CD4-positive, alpha-beta T cell (primary cell): Measurements from ENCODE around the gene HINFP. TPM values are rescaled to one million over a fixed set of nuclear protein-coding genes. Genes with fewer than 3 reads are reported as not detected.

Experiments used
- ATAC-seq: fragments of 200-7000 bp; cut with Tn5 transposase; one replicate; pipeline ENCODE4 v1.10.0; 2022; ENCODE audit warnings: mild to moderate bottlenecking; ENCODE audit not compliant: poor library complexity
- CTCF ChIA-PET: fragments of 350-600 bp; sonication (Branson Sonifier 250); formaldehyde crosslinking; loops from one replicate; lab custom pipeline; 2021; ENCODE audit warnings: antibody characterized with exemption, inconsistent platforms; lab: Charles Lee
- POLR2A ChIA-PET: fragments of 350-600 bp; sonication (Branson Sonifier 250); formaldehyde crosslinking; loops from one replicate; lab custom pipeline; 2021; ENCODE audit warnings: antibody characterized with exemption, inconsistent platforms; lab: Charles Lee
- DNase-seq, 14 experiments: peaks; one replicate each; pipeline ENCODE4 v3.0.0-alpha.2; 2013 to 2020; ENCODE audit warnings: mixed read lengths in 2 of 14
- H3K27ac ChIP-seq, 2 donors: one replicate each; pipeline versions ENCODE4 v1.5.1 to v1.7.0; 2013; ENCODE audit warnings: low read length in 2 of 2, low read depth in 1 of 2, mild to moderate bottlenecking in 1 of 2
- H3K27me3 ChIP-seq, 2 experiments: 1 replicate in 1 of 2; 2 replicates in 1 of 2; pipeline versions ENCODE4 v1.6.1 to v1.7.0; 2013; ENCODE audit warnings: low read length in 2 of 2, control low read depth in 1 of 2, mild to moderate bottlenecking in 1 of 2, moderate library complexity in 1 of 2; ENCODE audit not compliant: insufficient read depth in 2 of 2, control insufficient read depth in 1 of 2
- H3K36me3 ChIP-seq: one replicate; pipeline ENCODE4 v1.6.1; 2013; ENCODE audit warnings: low read length, control low read depth; ENCODE audit not compliant: insufficient read depth
- H3K4me1 ChIP-seq: one replicate; pipeline ENCODE4 v1.6.1; 2013; ENCODE audit warnings: low read length, control low read depth; ENCODE audit not compliant: insufficient read depth
- H3K4me3 ChIP-seq: one replicate; pipeline ENCODE4 v1.5.1; 2013; ENCODE audit warnings: mild to moderate bottlenecking, low read length, moderate library complexity
- H3K9me3 ChIP-seq, 2 experiments: 1 replicate in 1 of 2; 2 replicates in 1 of 2; pipeline versions ENCODE4 v1.6.1 to v1.7.0; 2013; ENCODE audit warnings: low read length in 2 of 2, mild to moderate bottlenecking in 2 of 2, control low read depth in 1 of 2, moderate library complexity in 1 of 2; ENCODE audit not compliant: control insufficient read depth in 1 of 2, insufficient read depth in 1 of 2
- H3K27ac Mint-ChIP-seq: one replicate; pipeline ENCODE4 v1.8.0; 2020; ENCODE audit warnings: mixed read lengths
- H3K27me3 Mint-ChIP-seq: one replicate; pipeline ENCODE4 v1.8.0; 2021; ENCODE audit warnings: mixed read lengths
- H3K36me3 Mint-ChIP-seq: one replicate; pipeline ENCODE4 v1.8.0; 2021; ENCODE audit warnings: low read depth, mixed read lengths
- H3K4me1 Mint-ChIP-seq: one replicate; pipeline ENCODE4 v1.8.0; 2021; ENCODE audit warnings: low read depth, mixed read lengths
- H3K4me3 Mint-ChIP-seq: one replicate; pipeline ENCODE4 v1.8.0; 2020; ENCODE audit warnings: mild to moderate bottlenecking, mixed read lengths
- H3K9me3 Mint-ChIP-seq: one replicate; pipeline ENCODE4 v1.8.0; 2020; ENCODE audit warnings: mixed read lengths
- intact Hi-C, 2 experiments: fragments of 100-400 bp; cut with DNase I in 1 of 2; cut with micrococcal nuclease in 1 of 2; formaldehyde crosslinking; loops; one replicate each; pipeline versions ENCODE4 v1.15.1 to v1.9.0; 2023 to 2025; cut with DNase I, micrococcal nuclease
- total RNA-seq, 174 experiments: library from RNA in 2 of 174; stranded (reverse) in 2 of 174; gene quantifications; one replicate each; pipeline ENCODE4 v1.2.3 and lab custom pipeline; 2021 to 2026
- TF ChIP-seq, protein P1 (sequence below): fragments of 200-600 bp; IDR thresholded peaks from one replicate; pipeline ENCODE4 v1.8.0; 2022; ENCODE audit warnings: antibody characterized with exemption, mild to moderate bottlenecking

The HINFP gene
- total RNA-seq, 2 experiments from 2014 or later, result 17.6 to 20.5 TPM

DNA sequence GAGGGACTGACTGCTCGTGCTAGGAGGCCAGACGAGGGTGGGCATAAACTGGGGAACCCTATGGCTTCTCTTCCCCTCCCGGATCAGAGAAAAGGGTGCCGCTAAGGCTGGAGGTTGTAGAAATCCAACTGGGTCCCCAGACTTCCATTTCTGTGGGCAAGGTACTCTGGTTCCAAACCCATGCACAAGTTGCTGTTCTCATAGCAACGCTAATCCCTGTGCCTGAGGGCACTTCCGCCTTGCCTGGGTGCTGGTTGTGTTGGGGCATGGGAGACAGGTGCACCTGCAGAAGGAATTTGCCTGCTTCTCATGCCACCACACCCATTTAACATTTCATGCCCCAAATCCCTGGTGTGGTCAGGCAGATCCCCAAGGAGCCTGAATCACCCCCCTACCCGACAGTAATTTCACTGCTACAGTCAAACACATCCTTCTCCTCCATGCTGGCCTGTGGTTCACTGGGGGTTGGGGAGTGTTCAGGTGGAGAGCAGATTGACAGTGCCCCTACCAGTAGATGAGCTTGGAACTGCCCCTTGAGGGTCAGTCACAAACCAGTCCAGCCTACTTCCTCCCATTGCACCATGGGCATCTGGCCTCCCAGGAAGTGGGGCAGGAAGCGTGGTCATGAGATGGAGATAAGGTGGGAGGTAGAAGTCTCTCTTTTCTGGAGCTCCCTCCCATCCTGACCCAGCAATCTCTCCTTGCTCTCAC lies 13.1 kb upstream of the HINFP start:
- H3K27ac ChIP-seq, result peak overlapping the region; percentile 43 to 72
- Mint-ChIP-seq H3K36me3 (peaks cover 45% of the 10 kb centered on the region), H3K27ac (peak overlapping the region; percentile 82), H3K4me3 (peak overlapping the region; percentile 81), H3K4me1 (peaks cover 50% of the 10 kb centered on the region), H3K27me3 (no peaks in the 10 kb centered on the region), H3K9me3 (no peaks in the 10 kb centered on the region)
- H3K27me3 ChIP-seq, result no peaks in the 10 kb centered on the region
- H3K36me3 ChIP-seq, result peaks cover 34% of the 10 kb centered on the region
- ATAC-seq (peak; percentile 51), DNase-seq (peak in 8 of 14 experiments; percentile 16 to 64 (median 44))
- POLR2A ChIA-PET, result interaction anchor here (1.0 to 3.7 kb wide), 9 partner anchors 7 to 169 kb away, joined by 3 to 38 read pairs (median 19); partner anchors contain the start of genes HINFP, RPS25, TRAPPC4 and VPS11
- CTCF ChIA-PET, result interaction anchor here (0.6 to 1.0 kb wide), 2 partner anchors 75 to 230 kb away, joined by 3 read pairs; no protein-coding TSS in a partner anchor
- intact Hi-C loops, result loop anchor here (2.0 to 10.0 kb wide), 3 partner anchors 14 to 534 kb away; partner anchors contain the start of gene ARCN1 (in 1 of the 2)
- no peaks in the 10 kb centered on the region for H3K9me3 ChIP-seq
- peaks cover 39% of the 10 kb centered on the region for H3K4me1 ChIP-seq
- TF ChIP-seq, protein P1, sequence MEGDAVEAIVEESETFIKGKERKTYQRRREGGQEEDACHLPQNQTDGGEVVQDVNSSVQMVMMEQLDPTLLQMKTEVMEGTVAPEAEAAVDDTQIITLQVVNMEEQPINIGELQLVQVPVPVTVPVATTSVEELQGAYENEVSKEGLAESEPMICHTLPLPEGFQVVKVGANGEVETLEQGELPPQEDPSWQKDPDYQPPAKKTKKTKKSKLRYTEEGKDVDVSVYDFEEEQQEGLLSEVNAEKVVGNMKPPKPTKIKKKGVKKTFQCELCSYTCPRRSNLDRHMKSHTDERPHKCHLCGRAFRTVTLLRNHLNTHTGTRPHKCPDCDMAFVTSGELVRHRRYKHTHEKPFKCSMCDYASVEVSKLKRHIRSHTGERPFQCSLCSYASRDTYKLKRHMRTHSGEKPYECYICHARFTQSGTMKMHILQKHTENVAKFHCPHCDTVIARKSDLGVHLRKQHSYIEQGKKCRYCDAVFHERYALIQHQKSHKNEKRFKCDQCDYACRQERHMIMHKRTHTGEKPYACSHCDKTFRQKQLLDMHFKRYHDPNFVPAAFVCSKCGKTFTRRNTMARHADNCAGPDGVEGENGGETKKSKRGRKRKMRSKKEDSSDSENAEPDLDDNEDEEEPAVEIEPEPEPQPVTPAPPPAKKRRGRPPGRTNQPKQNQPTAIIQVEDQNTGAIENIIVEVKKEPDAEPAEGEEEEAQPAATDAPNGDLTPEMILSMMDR, result no peak
- peak overlapping the region; percentile 92 for H3K4me3 ChIP-seq

DNA sequence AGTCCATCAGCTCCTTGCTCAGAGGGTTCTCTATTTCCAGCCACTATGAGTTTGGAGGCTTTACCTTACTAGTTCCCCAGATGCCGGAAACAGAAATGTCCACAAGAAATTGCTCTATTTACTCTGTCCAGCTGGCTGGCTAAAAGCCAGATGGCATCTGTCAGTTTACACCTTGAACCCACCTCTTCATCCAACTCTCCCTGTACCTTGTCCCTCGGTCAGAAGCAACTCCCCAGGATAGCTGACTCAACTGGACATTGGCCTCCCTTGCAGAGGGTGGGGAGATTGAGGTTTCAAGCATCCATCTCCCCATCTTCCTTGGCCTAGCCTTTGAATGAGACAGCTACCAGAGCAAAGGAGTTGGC lies 12.5 kb upstream of the HINFP start:
- CTCF ChIA-PET, result interaction anchor here (0.6 kb wide), 1 partner anchor 76 kb away, joined by 3 read pairs; no protein-coding TSS in a partner anchor
- ATAC-seq (no peak), DNase-seq (no peak)
- peaks cover 47% of the 10 kb centered on the region for H3K4me1 Mint-ChIP-seq
- H3K36me3 ChIP-seq, result peaks cover 39% of the 10 kb centered on the region
- intact Hi-C loops, result loop anchor here (2.0 to 10.0 kb wide), 3 partner anchors 14 to 534 kb away; partner anchors contain the start of gene ARCN1 (in 1 of the 2)
- peaks cover 43% of the 10 kb centered on the region for H3K4me1 ChIP-seq
- peak overlapping the region; percentile 55 to 72 for H3K27ac ChIP-seq
- no peaks in the 10 kb centered on the region for H3K9me3 Mint-ChIP-seq
- no peaks in the 10 kb centered on the region for H3K9me3 ChIP-seq
- H3K27me3 Mint-ChIP-seq, result no peaks in the 10 kb centered on the region
- H3K27ac Mint-ChIP-seq, result peak overlapping the region; percentile 82
- no peaks in the 10 kb centered on the region for H3K27me3 ChIP-seq
- peak overlapping the region; percentile 92 for H3K4me3 ChIP-seq
- POLR2A ChIA-PET, result interaction anchor here (1.0 to 3.7 kb wide), 8 partner anchors 10 to 168 kb away, joined by 3 to 33 read pairs (median 6); partner anchors contain the start of genes HINFP, HMBS, RPS25 and TRAPPC4
- TF ChIP-seq, protein P1, result no peak
- peak overlapping the region; percentile 81 for H3K4me3 Mint-ChIP-seq
- peaks cover 50% of the 10 kb centered on the region for H3K36me3 Mint-ChIP-seq

DNA sequence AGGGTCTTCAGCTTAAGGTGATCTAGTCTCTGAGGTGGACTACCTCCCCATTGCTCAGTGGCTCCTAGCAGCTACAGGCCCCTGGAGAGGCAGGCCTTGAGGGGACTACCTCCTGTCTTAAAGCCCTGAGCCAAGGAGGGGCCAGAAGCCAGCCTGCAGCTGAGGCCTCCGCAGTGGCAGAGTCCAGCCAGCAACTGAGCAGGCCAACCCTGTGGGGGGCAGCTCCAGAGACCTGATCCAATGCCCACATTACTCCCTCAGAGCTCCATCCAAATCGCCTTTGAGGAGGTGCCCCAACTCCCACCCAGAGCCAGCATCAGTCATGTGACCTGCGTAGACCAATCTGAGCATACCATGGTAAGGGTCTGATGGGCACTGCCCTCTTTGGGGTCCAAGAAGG lies 11.5 kb upstream of the HINFP start:
- peaks cover 53% of the 10 kb centered on the region for H3K4me1 ChIP-seq
- POLR2A ChIA-PET, result interaction anchor here (1.2 to 3.7 kb wide), 6 partner anchors 9 to 91 kb away, joined by 3 to 33 read pairs (median 10); partner anchors contain the start of genes HINFP, HMBS, RPS25 and TRAPPC4

More for the DNA sequence above, 11.5 kb upstream of the HINFP start:
- H3K27ac ChIP-seq, result peak overlapping the region in 1 of 2 donors; percentile 34
- intact Hi-C loops, result loop anchor here (2.0 to 10.0 kb wide), 3 partner anchors 13 to 535 kb away; partner anchors contain the start of gene ARCN1 (in 1 of the 2)
- CTCF ChIA-PET, result no interaction called here
- peaks cover 45% of the 10 kb centered on the region for H3K36me3 ChIP-seq
- H3K27me3 ChIP-seq, result no peaks in the 10 kb centered on the region
- H3K9me3 ChIP-seq, result no peaks in the 10 kb centered on the region
- TF ChIP-seq, protein P1, result no peak
- H3K36me3 Mint-ChIP-seq, result peaks cover 56% of the 10 kb centered on the region
- peak overlapping the region; percentile 82 for H3K27ac Mint-ChIP-seq
- H3K4me1 Mint-ChIP-seq, result peaks cover 41% of the 10 kb centered on the region
- no peaks in the 10 kb centered on the region for H3K9me3 Mint-ChIP-seq
- no peak for ATAC-seq
- no peak for DNase-seq
- peak overlapping the region; percentile 81 for H3K4me3 Mint-ChIP-seq
- no peaks in the 10 kb centered on the region for H3K27me3 Mint-ChIP-seq
- no peak overlapping the region for H3K4me3 ChIP-seq
